ENCODE data around the gene AGAP1.
"Not testable (repeated sequence)": the region's sequence is repeated elsewhere in the genome, so short reads cannot be mapped to it uniquely, and the experiment has no call there.

Gene AGAP1

GRCh38 chr2:235734688-235735231 lies 240.9 kb downstream of the AGAP1 start:
- DNase-seq (ENCODE audit: low read depth) = no peak

- no peak for DNase-seq (ENCODE audit: low read depth)
Observed at GRCh38 chr2:235737396-235737795, 243.6 kb downstream of the AGAP1 start.

- no peak for DNase-seq (ENCODE audit: low read depth)
Observed at GRCh38 chr2:235737840-235738239, 244.0 kb downstream of the AGAP1 start.

- DNase-seq (ENCODE audit: low read depth) = no peak
Observed at GRCh38 chr2:235739704-235740415, 246.0 kb downstream of the AGAP1 start.

- DNase-seq (ENCODE audit: low read depth) = no peak
Observed at GRCh38 chr2:235740821-235741220, 247.0 kb downstream of the AGAP1 start.

GRCh38 chr2:235744161-235744560 lies 250.3 kb downstream of the AGAP1 start:
- DNase-seq (ENCODE audit: low read depth) = no peak

- no peak for DNase-seq (ENCODE audit: low read depth)
Observed at GRCh38 chr2:235745597-235745996, 251.8 kb downstream of the AGAP1 start.

- DNase-seq (ENCODE audit: low read depth) = peak; percentile 1
Observed at GRCh38 chr2:235746257-235746934, 252.6 kb downstream of the AGAP1 start.

- no peak for DNase-seq (ENCODE audit: low read depth)
Observed at GRCh38 chr2:235747001-235747785, 253.3 kb downstream of the AGAP1 start.

GRCh38 chr2:235747786-235748091 lies 253.9 kb downstream of the AGAP1 start:
- no peak for DNase-seq (ENCODE audit: low read depth)

- DNase-seq (ENCODE audit: low read depth) = no peak
Observed at GRCh38 chr2:235749121-235749770, 255.4 kb downstream of the AGAP1 start.

- no peak for DNase-seq (ENCODE audit: low read depth)
Observed at GRCh38 chr2:235749771-235750160, 255.9 kb downstream of the AGAP1 start.

GRCh38 chr2:235752846-235753245 lies 259.0 kb downstream of the AGAP1 start:
- DNase-seq (ENCODE audit: low read depth) = no peak

GRCh38 chr2:235754357-235755207 lies 260.7 kb downstream of the AGAP1 start:
- DNase-seq (ENCODE audit: low read depth) = no peak

GRCh38 chr2:235756491-235756890 lies 262.6 kb downstream of the AGAP1 start:
- no peak for DNase-seq (ENCODE audit: low read depth)

GRCh38 chr2:235757212-235757611 lies 263.4 kb downstream of the AGAP1 start:
- DNase-seq (ENCODE audit: low read depth) = no peak

GRCh38 chr2:235757640-235758039 lies 263.8 kb downstream of the AGAP1 start:
- DNase-seq (ENCODE audit: low read depth) = no peak

- DNase-seq (ENCODE audit: low read depth) = no peak
Observed at GRCh38 chr2:235762832-235763598, 269.2 kb downstream of the AGAP1 start.

GRCh38 chr2:235763816-235764215 lies 270.0 kb downstream of the AGAP1 start:
- no peak for DNase-seq (ENCODE audit: low read depth)

GRCh38 chr2:235764478-235764877 lies 270.6 kb downstream of the AGAP1 start:
- not testable (repeated sequence) for DNase-seq (ENCODE audit: low read depth)
